WTC11 (cell line): ENCODE data around the gene CAMP. TPM values are rescaled to one million over a fixed set of nuclear protein-coding genes. Genes with fewer than 3 reads are reported as not detected.

Source experiments
- ATAC-seq: fragments of 200-7000 bp; cut with Tn5 transposase; 2 replicates; pipeline ENCODE4 v1.10.0; 2021; ENCODE audit warnings: mild to moderate bottlenecking, moderate library complexity
- CTCF ChIA-PET: fragments of 300-600 bp; sonication (Branson Sonifier 250); formaldehyde crosslinking; loops from one replicate; lab custom pipeline; 2021; ENCODE audit warnings: antibody characterized with exemption; lab: Charles Lee
- POLR2A ChIA-PET: fragments of 350-600 bp; sonication (Branson Sonifier 250); formaldehyde crosslinking; loops from one replicate; lab custom pipeline; 2021; ENCODE audit warnings: antibody characterized with exemption; lab: Charles Lee
- DNase-seq: peaks from one replicate; pipeline ENCODE4 v3.0.0; 2021; ENCODE audit warnings: low spot score
- H3K27ac Mint-ChIP-seq: 2 replicates; pipeline ENCODE4 v1.8.0; 2021; ENCODE audit warnings: mixed read lengths
- H3K27me3 Mint-ChIP-seq: 2 replicates; pipeline ENCODE4 v1.8.0; 2021; ENCODE audit warnings: low read depth, mild to moderate bottlenecking, moderate library complexity, mixed read lengths
- H3K36me3 Mint-ChIP-seq: 2 replicates; pipeline ENCODE4 v1.8.0; 2021; ENCODE audit warnings: mixed read lengths
- H3K4me1 Mint-ChIP-seq: 2 replicates; pipeline ENCODE4 v1.8.0; 2022; ENCODE audit warnings: mixed read lengths
- H3K4me3 Mint-ChIP-seq: 2 replicates; pipeline ENCODE4 v1.8.0; 2021; ENCODE audit warnings: mild to moderate bottlenecking, moderate library complexity, mixed read lengths
- H3K9me3 Mint-ChIP-seq: 2 replicates; pipeline ENCODE4 v1.8.0; 2021; ENCODE audit warnings: mixed read lengths
- EMX1 ChIP-seq: fragments of 250-450 bp; sonication (Bioruptor Pico); IDR thresholded peaks from 2 replicates; pipeline ENCODE4 v1.8.0; 2021; ENCODE audit warnings: mild to moderate bottlenecking
- FOXK1 ChIP-seq: sonication (generic); formaldehyde crosslinking; IDR thresholded peaks from 2 replicates; pipeline ENCODE4 v1.8.0; 2022; ENCODE audit warnings: mild to moderate bottlenecking, moderate library complexity, missing genetic modification reagents
- FOXP1 ChIP-seq: sonication (generic); formaldehyde crosslinking; IDR thresholded peaks from 2 replicates; pipeline ENCODE4 v1.8.0; 2022; ENCODE audit warnings: missing genetic modification reagents, mild to moderate bottlenecking, moderate library complexity, borderline replicate concordance
- JUN ChIP-seq: sonication (generic); formaldehyde crosslinking; IDR thresholded peaks from 2 replicates; pipeline ENCODE4 v1.8.0; 2023; ENCODE audit warnings: mild to moderate bottlenecking, missing genetic modification reagents
- MYBL2 ChIP-seq: sonication (generic); formaldehyde crosslinking; IDR thresholded peaks from 2 replicates; pipeline ENCODE4 v1.8.1; 2023; ENCODE audit warnings: mild to moderate bottlenecking, moderate library complexity, missing genetic modification reagents
- NFYB ChIP-seq: sonication (generic); formaldehyde crosslinking; conservative IDR thresholded peaks from 2 replicates; pipeline ENCODE4 v1.8.0; 2022; ENCODE audit warnings: low read depth, missing genetic modification reagents
- SMAD4 ChIP-seq: sonication (generic); formaldehyde crosslinking; IDR thresholded peaks from 2 replicates; pipeline ENCODE4 v1.8.0; 2022; ENCODE audit warnings: mild to moderate bottlenecking, missing genetic modification reagents
- ZNF219 ChIP-seq: sonication (generic); formaldehyde crosslinking; IDR thresholded peaks from 2 replicates; pipeline ENCODE4 v1.8.0; 2023; ENCODE audit warnings: missing genetic modification reagents, mild to moderate bottlenecking, borderline replicate concordance
- ZNF317 ChIP-seq: sonication (generic); formaldehyde crosslinking; IDR thresholded peaks from 2 replicates; pipeline ENCODE4 v1.8.1; 2023; ENCODE audit warnings: low read depth, mild to moderate bottlenecking, moderate library complexity, missing genetic modification reagents, borderline replicate concordance
- ZNF396 ChIP-seq: fragments of 250-450 bp; sonication (Bioruptor Pico); IDR thresholded peaks from 2 replicates; pipeline ENCODE4 v1.8.0; 2021; ENCODE audit warnings: mild to moderate bottlenecking, moderate library complexity, borderline replicate concordance
- total RNA-seq: library from RNA; stranded (reverse); gene quantifications from 3 replicates; pipeline ENCODE4 v1.2.3, GENCODE V29; 2021
- TF ChIP-seq, protein P1 (sequence below): sonication (generic); formaldehyde crosslinking; IDR thresholded peaks from 2 replicates; pipeline ENCODE4 v1.8.0; 2023; ENCODE audit warnings: mild to moderate bottlenecking, missing genetic modification reagents
- TF ChIP-seq, protein P2 (sequence below): sonication (generic); formaldehyde crosslinking; IDR thresholded peaks from 2 replicates; pipeline ENCODE4 v1.8.1; 2022; ENCODE audit warnings: low read depth, mild to moderate bottlenecking, moderate library complexity, missing genetic modification reagents, borderline replicate concordance
- TF ChIP-seq, protein P3 (sequence below): fragments of 250-450 bp; sonication (Bioruptor Pico); IDR thresholded peaks from 2 replicates; pipeline ENCODE4 v1.8.0; 2021; ENCODE audit warnings: mild to moderate bottlenecking
- TF ChIP-seq, protein P4 (sequence below): sonication (generic); formaldehyde crosslinking; IDR thresholded peaks from 2 replicates; pipeline ENCODE4 v1.8.1; 2022; ENCODE audit warnings: mild to moderate bottlenecking, moderate library complexity, missing genetic modification reagents
- TF ChIP-seq, protein P5 (sequence below): fragments of 250-450 bp; sonication (Bioruptor Pico); IDR thresholded peaks from 2 replicates; pipeline ENCODE4 v1.9.0; 2021; ENCODE audit warnings: mild to moderate bottlenecking
- TF ChIP-seq, protein P6 (sequence below): sonication (generic); formaldehyde crosslinking; IDR thresholded peaks from 2 replicates; pipeline ENCODE4 v1.8.1; 2022; ENCODE audit warnings: low read depth, missing genetic modification reagents, borderline replicate concordance
- TF ChIP-seq, protein P7 (sequence below): fragments of 250-450 bp; sonication (Bioruptor Pico); IDR thresholded peaks from 2 replicates; pipeline ENCODE4 v1.9.0; 2021; ENCODE audit warnings: mild to moderate bottlenecking
- TF ChIP-seq, protein P8 (sequence below): sonication (generic); formaldehyde crosslinking; IDR thresholded peaks from 2 replicates; pipeline ENCODE4 v1.8.1; 2023; ENCODE audit warnings: mild to moderate bottlenecking, missing genetic modification reagents, borderline replicate concordance
- TF ChIP-seq, protein P9 (sequence below): sonication (generic); formaldehyde crosslinking; conservative IDR thresholded peaks from 2 replicates; pipeline ENCODE4 v1.8.1; 2022; ENCODE audit warnings: mild to moderate bottlenecking, missing genetic modification reagents

Gene CAMP
- total RNA-seq, 1 experiment from 2014 or later: not detected

DNA sequence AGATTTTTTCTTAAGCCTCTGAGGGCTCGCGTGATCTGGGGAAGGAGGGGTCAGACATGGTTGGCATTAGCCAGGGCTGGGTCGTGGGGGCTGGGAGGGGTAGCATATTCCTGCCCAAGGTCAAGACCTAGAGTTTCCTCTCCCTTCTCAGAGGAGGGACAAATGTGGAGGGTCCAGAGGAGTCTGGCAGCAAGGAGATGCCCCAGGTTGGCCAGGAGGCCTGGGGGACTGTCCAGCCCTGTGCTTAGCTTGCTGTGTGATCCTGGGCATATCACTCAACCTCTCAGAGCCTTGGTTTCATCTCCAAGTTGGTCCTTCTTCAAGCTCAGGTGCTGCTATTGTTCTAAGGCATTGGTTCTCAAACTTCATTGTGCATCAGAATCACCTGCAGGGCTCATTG lies 9.1 kb upstream of the CAMP start (continued):
- TF ChIP-seq, protein P1, sequence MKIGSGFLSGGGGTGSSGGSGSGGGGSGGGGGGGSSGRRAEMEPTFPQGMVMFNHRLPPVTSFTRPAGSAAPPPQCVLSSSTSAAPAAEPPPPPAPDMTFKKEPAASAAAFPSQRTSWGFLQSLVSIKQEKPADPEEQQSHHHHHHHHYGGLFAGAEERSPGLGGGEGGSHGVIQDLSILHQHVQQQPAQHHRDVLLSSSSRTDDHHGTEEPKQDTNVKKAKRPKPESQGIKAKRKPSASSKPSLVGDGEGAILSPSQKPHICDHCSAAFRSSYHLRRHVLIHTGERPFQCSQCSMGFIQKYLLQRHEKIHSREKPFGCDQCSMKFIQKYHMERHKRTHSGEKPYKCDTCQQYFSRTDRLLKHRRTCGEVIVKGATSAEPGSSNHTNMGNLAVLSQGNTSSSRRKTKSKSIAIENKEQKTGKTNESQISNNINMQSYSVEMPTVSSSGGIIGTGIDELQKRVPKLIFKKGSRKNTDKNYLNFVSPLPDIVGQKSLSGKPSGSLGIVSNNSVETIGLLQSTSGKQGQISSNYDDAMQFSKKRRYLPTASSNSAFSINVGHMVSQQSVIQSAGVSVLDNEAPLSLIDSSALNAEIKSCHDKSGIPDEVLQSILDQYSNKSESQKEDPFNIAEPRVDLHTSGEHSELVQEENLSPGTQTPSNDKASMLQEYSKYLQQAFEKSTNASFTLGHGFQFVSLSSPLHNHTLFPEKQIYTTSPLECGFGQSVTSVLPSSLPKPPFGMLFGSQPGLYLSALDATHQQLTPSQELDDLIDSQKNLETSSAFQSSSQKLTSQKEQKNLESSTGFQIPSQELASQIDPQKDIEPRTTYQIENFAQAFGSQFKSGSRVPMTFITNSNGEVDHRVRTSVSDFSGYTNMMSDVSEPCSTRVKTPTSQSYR (CRISPR knock-in tag): no peak
- TF ChIP-seq ZNF396 (CRISPR knock-in tag) (no peak), NFYB (CRISPR knock-in tag) (no peak), SMAD4 (CRISPR knock-in tag) (no peak)

DNA sequence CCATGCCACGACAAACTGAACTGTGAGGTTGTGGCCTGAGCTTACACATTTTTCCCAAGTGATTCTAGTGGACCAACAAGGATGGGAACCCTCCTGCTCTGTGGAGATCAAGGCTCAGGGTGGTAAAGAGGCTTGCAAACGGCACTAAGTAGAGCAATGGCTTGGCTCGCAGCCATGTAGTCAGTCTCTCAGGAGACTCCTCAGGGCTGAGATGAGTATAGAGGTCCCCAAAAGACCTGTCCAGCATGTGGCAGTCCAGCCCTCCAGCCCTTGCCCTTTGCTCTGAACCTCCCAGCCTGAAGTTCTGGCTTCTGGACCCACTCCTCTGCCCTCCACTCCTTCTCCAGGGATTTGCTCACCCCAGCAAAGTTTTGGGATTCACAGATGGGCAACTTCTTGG lies 8.3 kb upstream of the CAMP start:
- H3K27me3 Mint-ChIP-seq: peaks cover 7% of the 10 kb centered on the region
- peaks cover 3% of the 10 kb centered on the region for H3K36me3 Mint-ChIP-seq
- H3K9me3 Mint-ChIP-seq: peaks cover 3% of the 10 kb centered on the region
- ChIA-PET CTCF (no interaction called here), POLR2A (no interaction called here)
- ATAC-seq: no peak
- no peak overlapping the region for H3K27ac Mint-ChIP-seq
- no peak overlapping the region for H3K4me3 Mint-ChIP-seq
- no peaks in the 10 kb centered on the region for H3K4me1 Mint-ChIP-seq
- no peak for DNase-seq
- TF ChIP-seq, protein P2, sequence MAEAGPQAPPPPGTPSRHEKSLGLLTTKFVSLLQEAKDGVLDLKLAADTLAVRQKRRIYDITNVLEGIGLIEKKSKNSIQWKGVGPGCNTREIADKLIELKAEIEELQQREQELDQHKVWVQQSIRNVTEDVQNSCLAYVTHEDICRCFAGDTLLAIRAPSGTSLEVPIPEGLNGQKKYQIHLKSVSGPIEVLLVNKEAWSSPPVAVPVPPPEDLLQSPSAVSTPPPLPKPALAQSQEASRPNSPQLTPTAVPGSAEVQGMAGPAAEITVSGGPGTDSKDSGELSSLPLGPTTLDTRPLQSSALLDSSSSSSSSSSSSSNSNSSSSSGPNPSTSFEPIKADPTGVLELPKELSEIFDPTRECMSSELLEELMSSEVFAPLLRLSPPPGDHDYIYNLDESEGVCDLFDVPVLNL (CRISPR knock-in tag): no peak
- TF ChIP-seq, protein P3, sequence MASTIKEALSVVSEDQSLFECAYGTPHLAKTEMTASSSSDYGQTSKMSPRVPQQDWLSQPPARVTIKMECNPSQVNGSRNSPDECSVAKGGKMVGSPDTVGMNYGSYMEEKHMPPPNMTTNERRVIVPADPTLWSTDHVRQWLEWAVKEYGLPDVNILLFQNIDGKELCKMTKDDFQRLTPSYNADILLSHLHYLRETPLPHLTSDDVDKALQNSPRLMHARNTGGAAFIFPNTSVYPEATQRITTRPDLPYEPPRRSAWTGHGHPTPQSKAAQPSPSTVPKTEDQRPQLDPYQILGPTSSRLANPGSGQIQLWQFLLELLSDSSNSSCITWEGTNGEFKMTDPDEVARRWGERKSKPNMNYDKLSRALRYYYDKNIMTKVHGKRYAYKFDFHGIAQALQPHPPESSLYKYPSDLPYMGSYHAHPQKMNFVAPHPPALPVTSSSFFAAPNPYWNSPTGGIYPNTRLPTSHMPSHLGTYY (CRISPR knock-in tag): no peak
- no peak for TF ChIP-seq FOXP1 (CRISPR knock-in tag)
- no peak for TF ChIP-seq EMX1 (CRISPR knock-in tag)
- TF ChIP-seq, protein P4, sequence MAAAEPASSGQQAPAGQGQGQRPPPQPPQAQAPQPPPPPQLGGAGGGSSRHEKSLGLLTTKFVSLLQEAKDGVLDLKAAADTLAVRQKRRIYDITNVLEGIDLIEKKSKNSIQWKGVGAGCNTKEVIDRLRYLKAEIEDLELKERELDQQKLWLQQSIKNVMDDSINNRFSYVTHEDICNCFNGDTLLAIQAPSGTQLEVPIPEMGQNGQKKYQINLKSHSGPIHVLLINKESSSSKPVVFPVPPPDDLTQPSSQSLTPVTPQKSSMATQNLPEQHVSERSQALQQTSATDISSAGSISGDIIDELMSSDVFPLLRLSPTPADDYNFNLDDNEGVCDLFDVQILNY: no peak
- TF ChIP-seq, protein P5, sequence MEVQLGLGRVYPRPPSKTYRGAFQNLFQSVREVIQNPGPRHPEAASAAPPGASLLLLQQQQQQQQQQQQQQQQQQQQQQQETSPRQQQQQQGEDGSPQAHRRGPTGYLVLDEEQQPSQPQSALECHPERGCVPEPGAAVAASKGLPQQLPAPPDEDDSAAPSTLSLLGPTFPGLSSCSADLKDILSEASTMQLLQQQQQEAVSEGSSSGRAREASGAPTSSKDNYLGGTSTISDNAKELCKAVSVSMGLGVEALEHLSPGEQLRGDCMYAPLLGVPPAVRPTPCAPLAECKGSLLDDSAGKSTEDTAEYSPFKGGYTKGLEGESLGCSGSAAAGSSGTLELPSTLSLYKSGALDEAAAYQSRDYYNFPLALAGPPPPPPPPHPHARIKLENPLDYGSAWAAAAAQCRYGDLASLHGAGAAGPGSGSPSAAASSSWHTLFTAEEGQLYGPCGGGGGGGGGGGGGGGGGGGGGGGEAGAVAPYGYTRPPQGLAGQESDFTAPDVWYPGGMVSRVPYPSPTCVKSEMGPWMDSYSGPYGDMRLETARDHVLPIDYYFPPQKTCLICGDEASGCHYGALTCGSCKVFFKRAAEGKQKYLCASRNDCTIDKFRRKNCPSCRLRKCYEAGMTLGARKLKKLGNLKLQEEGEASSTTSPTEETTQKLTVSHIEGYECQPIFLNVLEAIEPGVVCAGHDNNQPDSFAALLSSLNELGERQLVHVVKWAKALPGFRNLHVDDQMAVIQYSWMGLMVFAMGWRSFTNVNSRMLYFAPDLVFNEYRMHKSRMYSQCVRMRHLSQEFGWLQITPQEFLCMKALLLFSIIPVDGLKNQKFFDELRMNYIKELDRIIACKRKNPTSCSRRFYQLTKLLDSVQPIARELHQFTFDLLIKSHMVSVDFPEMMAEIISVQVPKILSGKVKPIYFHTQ (CRISPR knock-in tag): no peak
- TF ChIP-seq ZNF219 (CRISPR knock-in tag): no peak
- no peak for TF ChIP-seq MYBL2 (CRISPR knock-in tag)
- TF ChIP-seq, protein P6, sequence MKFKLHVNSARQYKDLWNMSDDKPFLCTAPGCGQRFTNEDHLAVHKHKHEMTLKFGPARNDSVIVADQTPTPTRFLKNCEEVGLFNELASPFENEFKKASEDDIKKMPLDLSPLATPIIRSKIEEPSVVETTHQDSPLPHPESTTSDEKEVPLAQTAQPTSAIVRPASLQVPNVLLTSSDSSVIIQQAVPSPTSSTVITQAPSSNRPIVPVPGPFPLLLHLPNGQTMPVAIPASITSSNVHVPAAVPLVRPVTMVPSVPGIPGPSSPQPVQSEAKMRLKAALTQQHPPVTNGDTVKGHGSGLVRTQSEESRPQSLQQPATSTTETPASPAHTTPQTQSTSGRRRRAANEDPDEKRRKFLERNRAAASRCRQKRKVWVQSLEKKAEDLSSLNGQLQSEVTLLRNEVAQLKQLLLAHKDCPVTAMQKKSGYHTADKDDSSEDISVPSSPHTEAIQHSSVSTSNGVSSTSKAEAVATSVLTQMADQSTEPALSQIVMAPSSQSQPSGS: no peak
- no peak for TF ChIP-seq FOXK1
- TF ChIP-seq, protein P7, sequence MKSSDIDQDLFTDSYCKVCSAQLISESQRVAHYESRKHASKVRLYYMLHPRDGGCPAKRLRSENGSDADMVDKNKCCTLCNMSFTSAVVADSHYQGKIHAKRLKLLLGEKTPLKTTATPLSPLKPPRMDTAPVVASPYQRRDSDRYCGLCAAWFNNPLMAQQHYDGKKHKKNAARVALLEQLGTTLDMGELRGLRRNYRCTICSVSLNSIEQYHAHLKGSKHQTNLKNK (CRISPR knock-in tag): no peak
- no peak for TF ChIP-seq ZNF317 (CRISPR knock-in tag)
- TF ChIP-seq, protein P8, sequence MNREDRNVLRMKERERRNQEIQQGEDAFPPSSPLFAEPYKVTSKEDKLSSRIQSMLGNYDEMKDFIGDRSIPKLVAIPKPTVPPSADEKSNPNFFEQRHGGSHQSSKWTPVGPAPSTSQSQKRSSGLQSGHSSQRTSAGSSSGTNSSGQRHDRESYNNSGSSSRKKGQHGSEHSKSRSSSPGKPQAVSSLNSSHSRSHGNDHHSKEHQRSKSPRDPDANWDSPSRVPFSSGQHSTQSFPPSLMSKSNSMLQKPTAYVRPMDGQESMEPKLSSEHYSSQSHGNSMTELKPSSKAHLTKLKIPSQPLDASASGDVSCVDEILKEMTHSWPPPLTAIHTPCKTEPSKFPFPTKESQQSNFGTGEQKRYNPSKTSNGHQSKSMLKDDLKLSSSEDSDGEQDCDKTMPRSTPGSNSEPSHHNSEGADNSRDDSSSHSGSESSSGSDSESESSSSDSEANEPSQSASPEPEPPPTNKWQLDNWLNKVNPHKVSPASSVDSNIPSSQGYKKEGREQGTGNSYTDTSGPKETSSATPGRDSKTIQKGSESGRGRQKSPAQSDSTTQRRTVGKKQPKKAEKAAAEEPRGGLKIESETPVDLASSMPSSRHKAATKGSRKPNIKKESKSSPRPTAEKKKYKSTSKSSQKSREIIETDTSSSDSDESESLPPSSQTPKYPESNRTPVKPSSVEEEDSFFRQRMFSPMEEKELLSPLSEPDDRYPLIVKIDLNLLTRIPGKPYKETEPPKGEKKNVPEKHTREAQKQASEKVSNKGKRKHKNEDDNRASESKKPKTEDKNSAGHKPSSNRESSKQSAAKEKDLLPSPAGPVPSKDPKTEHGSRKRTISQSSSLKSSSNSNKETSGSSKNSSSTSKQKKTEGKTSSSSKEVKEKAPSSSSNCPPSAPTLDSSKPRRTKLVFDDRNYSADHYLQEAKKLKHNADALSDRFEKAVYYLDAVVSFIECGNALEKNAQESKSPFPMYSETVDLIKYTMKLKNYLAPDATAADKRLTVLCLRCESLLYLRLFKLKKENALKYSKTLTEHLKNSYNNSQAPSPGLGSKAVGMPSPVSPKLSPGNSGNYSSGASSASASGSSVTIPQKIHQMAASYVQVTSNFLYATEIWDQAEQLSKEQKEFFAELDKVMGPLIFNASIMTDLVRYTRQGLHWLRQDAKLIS (CRISPR knock-in tag): no peak
- TF ChIP-seq, protein P9, sequence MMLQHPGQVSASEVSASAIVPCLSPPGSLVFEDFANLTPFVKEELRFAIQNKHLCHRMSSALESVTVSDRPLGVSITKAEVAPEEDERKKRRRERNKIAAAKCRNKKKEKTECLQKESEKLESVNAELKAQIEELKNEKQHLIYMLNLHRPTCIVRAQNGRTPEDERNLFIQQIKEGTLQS (CRISPR knock-in tag): no peak
- no peak for TF ChIP-seq JUN
